GM18951 (cell line): Measurements from ENCODE around the gene CD52.
"Not testable (repeated sequence)": the region's sequence is repeated elsewhere in the genome, so short reads cannot be mapped to it uniquely, and the experiment has no call there.

Experiments
- POLR2A ChIP-seq: IDR thresholded peaks from 4 replicates; pipeline ENCODE4 v1.6.1; 2011; ENCODE audit warnings: mild to moderate bottlenecking; ENCODE audit not compliant: insufficient read length, insufficient read depth; ENCODE audit errors: extremely low read depth
- in situ Hi-C: fragments of 300-500 bp; cut with MboI; formaldehyde crosslinking; loops from one replicate; pipeline ENCODE4 v1.12.0; 2022; ENCODE audit warnings: low sequenced_read_pairs, mixed read lengths, inconsistent platforms; ENCODE audit not compliant: unreplicated experiment

The CD52 gene

DNA sequence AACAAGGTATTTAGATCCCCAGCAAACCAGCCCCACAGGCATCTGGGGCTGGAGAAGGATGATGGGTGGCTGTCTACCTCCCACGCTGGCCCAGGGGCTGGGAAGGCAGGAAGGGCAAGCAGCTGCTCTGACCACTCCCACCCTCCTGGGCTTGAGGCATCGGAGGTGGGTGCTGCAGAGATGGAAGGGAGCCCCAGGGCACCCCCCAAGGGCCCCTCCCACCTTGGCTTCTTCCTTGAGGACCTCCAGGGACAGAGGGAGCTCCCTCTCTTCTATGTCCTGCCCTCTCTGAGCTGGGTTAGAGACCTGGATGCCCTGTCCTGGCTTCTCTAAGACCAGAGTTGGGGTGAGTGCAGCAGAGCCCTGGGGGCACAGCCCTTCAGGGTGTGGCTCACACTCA, 3.1 kb downstream of the CD52 start:
- in situ Hi-C loops: loop anchor here (5.0 kb wide), 1 partner anchor 34 kb away; no protein-coding TSS in a partner anchor
- no peak for TF ChIP-seq POLR2A

DNA sequence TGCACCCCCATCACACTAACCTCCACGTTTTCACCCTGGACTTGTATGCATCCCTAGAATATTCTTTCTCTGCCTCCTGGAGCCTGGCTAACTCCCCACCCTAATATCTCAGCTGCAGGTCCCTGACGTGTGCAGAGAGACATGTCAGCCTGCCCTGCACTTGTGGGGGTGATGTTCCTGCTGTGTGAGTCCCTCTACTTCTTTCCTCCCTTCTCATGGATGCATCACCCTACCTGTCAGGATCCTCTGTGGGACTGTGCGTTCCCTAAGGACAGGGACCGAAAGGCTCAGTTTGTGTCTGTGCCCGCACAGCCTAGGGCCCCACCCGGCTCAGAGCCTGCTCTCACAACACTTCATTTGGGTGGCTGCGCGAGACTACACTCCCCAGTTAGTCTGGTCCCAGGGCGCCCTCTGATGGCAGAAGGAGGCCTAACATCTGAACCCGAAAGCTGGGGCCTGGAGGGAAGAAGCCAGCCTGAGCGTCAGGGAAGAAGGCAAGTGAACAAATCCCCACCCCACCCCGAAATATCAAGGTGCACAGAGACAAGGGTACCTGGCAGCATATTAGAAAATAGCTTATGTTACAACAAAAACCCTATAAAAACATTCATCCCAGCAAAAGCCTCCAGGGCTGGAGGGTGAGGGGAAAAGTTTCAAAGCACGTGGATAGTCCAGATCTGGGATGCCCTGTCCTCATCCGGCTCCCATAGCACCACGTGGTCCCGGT, 3.7 kb downstream of the CD52 start:
- peak; percentile 18 for TF ChIP-seq POLR2A
- in situ Hi-C loops: loop anchor here (5.0 kb wide), 1 partner anchor 34 kb away; no protein-coding TSS in a partner anchor

GRCh38 chr1:26322042-26322331, 4.2 kb downstream of the CD52 start:
- TF ChIP-seq POLR2A: no peak
- in situ Hi-C loops: loop anchor here (5.0 kb wide), 1 partner anchor 35 kb away; no protein-coding TSS in a partner anchor

DNA sequence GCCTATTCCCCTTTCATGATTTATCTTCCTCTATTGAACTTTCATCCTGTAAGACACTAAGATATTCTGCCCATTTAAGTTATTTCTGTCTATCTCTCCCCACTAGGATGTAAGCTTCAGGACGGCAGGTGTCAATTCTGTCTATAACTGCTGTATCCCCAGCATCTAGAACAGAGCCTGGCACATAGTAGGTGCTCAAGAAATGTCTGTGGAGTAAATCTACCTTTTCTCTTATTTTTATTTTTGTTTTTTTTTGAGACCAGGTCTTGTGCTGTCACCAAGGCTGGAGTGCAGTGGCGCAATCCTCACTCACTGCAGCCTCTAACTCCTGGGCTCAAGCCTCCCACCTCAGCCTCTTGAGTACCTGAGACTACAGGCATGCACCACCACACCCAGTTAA, 5.6 kb downstream of the CD52 start:
- in situ Hi-C loops: loop anchor here (5.0 kb wide), 1 partner anchor 36 kb away; no protein-coding TSS in a partner anchor
- no peak for TF ChIP-seq POLR2A

GRCh38 chr1:26324550-26324949, 6.8 kb downstream of the CD52 start:
- TF ChIP-seq POLR2A: no peak
- in situ Hi-C loops: loop anchor here (5.0 kb wide), 1 partner anchor 37 kb away; no protein-coding TSS in a partner anchor

GRCh38 chr1:26327956-26328362, 10.2 kb downstream of the CD52 start:
- in situ Hi-C loops: no loop called here
- no peak for TF ChIP-seq POLR2A

DNA sequence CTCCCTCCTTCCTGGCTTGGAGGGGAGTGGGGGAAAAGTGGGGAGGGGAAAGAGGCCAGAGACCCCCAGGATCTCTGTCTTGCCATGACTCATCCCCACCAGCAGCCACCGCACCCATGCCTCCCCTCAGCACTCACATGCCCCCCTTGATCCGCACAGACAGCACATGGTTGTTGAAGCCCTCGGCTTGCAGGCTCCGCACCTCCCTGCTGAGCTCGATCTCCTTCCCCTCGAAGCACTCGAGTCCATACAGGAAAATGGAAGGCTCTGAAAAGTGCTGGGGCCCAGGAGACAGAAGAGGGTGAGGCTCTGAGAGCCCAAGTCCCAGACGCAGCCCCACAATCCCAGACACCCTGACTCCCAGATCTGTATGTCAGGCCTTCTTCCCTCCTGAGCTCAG, 10.8 kb downstream of the CD52 start:
- TF ChIP-seq POLR2A: no peak
- in situ Hi-C loops: no loop called here

- in situ Hi-C loops: not testable (repeated sequence)
Observed at GRCh38 chr1:26329380-26329779, 11.6 kb downstream of the CD52 start.

DNA sequence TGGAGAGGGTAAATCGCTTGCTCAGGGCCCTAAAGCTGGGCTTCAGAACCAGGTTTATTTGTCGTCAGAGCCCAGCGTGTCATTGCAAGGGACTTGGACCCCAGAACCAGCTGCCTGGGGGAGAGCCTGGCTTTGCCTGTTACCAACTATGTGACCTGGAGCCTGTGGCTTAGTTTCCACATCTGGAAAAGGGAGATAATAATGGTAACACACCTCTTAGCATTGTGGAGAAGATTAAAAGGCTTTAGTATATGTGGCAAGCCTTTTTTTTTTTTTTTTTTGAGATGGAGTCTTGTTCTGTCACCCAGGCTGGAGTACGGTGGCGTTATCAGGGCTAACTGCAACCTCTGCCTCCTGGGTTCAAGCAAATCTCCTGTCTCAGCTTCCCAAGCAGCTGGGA, 12.5 kb downstream of the CD52 start:
- no peak for TF ChIP-seq POLR2A

GRCh38 chr1:26333312-26333711, 15.6 kb downstream of the CD52 start:
- in situ Hi-C loops: not testable (repeated sequence)

More for the DNA sequence above, 12.5 kb downstream of the CD52 start:
- in situ Hi-C loops: no loop called here

DNA sequence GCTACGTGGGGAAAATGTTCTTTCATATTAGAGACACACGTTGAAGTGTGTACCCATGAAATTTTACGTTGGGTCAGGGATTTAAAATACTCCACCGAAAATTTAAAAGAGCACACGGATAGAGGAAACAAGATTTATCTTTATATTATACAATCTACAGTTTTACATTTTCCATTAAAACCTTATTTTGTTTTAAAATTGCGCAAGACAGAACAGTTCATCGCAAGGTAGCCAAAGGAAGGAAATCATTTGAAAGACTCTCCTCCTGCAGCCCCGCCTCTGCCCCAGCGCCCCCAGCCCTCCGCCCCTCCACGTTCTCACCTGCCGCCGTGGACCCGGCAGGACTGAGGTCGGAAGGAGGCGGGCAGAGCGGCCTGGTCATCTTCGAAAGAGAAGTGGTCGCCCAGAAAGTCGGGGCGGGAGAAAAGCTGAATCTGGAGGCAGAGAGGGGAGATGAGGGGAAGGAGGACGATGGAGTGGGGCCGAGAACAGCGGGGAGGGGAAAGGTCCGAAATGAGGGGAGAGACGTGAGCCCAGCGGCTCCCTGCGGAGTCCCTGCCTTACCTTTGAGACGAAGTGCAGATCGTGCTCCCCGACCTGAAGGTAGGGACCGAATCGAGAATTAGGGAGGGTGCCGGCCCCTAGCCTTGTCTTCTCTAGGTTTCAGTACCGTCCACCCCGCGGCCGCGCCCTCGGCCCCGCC, 18.2 kb downstream of the CD52 start:
- TF ChIP-seq POLR2A: no peak
- in situ Hi-C loops: no loop called here

DNA sequence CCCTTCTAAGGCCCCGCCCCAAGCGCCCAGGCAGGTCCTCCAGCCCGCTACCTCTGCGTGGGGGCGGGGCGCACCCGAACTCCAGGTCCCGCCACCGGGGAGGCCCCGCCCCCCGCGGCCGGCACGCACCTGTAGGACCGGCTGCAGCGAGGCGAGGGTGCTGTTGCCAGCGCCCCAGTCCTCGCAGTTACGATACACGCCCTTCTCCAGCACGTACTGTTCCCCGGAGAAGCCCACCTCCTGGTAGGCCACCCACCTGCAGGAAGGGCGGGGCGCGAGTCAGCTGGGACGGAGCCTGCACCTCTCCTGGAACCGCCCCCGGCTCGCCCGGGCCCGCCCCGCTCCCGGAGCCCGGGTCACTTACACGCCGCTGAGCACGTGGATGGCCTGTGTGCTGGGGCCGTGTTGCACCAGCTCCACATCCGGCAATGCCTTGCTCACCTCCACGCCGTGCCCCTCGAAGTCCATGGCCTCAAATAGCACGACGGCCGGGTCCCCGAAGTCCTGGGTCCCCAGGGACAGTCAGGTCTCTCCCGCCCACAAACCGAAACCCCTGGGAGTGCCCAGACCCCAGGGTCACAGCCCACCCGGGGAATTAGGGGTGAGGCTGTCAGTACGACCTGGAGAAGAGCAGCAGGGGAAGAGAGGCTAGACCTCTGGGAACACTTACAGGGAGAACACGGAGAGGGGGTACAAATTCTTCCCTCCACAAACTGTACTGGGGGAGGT, 18.9 kb downstream of the CD52 start:
- no peak for TF ChIP-seq POLR2A
- in situ Hi-C loops: no loop called here

GRCh38 chr1:26337206-26337535, 19.4 kb downstream of the CD52 start:
- in situ Hi-C loops: no loop called here
- TF ChIP-seq POLR2A: no peak

GRCh38 chr1:26337625-26338024, 19.9 kb downstream of the CD52 start:
- TF ChIP-seq POLR2A: no peak
- in situ Hi-C loops: no loop called here
